Endothelial cell of umbilical vein (primary cell): ENCODE results near the gene RABL6. TPM values are rescaled to one million over a fixed set of nuclear protein-coding genes. Genes with fewer than 3 reads are reported as not detected.

ENCODE experiments used
- BruUV-seq: library from RNA; stranded (reverse); fragments of 400-500 nt; replicated peaks from 2 replicates; lab custom pipeline; 2021; lab: Mats Ljungman, UMichigan
- CTCF ChIA-PET: fragments of 300-600, 350-600 bp; sonication (Branson Sonifier 250); formaldehyde crosslinking; loops from one replicate; lab custom pipeline; 2021; ENCODE audit warnings: antibody characterized with exemption, inconsistent platforms; lab: Charles Lee
- POLR2A ChIA-PET: fragments of 300-600, 350-600 bp; sonication (Branson Sonifier 250); formaldehyde crosslinking; loops from one replicate; lab custom pipeline; 2021; ENCODE audit warnings: antibody characterized with exemption, inconsistent platforms; lab: Charles Lee
- DNase-seq: peaks from one replicate; pipeline ENCODE4 v3.0.0-alpha.2; 2011; ENCODE audit warnings: low read depth, low spot score
- FAIRE-seq: peaks from 2 replicates; lab custom pipeline; 2011; peaks lifted over from hg19 to GRCh38; lab: Jason Lieb, UNC
- H2AFZ ChIP-seq: 2 replicates; pipeline ENCODE4 v1.6.0; 2012; ENCODE audit warnings: low read depth, low read length, control low read depth, inconsistent platforms
- H3K27ac ChIP-seq: 2 replicates; pipeline ENCODE4 v1.5.1; 2011; ENCODE audit warnings: low read depth, mild to moderate bottlenecking, control low read depth, low read length, moderate library complexity; ENCODE audit not compliant: insufficient read depth
- H3K27me3 ChIP-seq, 2 experiments: 2 replicates each; pipeline versions ENCODE4 v1.6.0 to v1.6.1; 2011; ENCODE audit warnings: low read length in 2 of 2, mixed read lengths in 1 of 2; ENCODE audit not compliant: control insufficient read depth in 2 of 2, insufficient read depth in 2 of 2
- H3K36me3 ChIP-seq, 2 experiments: 2 replicates in 1 of 2; 3 replicates in 1 of 2; pipeline ENCODE4 v1.5.1; 2011; ENCODE audit warnings: low read length in 2 of 2, mild to moderate bottlenecking in 1 of 2, moderate library complexity in 1 of 2; ENCODE audit not compliant: control insufficient read depth in 2 of 2, insufficient read depth in 2 of 2; ENCODE audit errors: extremely low read depth in 1 of 2
- H3K4me1 ChIP-seq: 3 replicates; pipeline ENCODE4 v1.5.1; 2011; ENCODE audit warnings: mild to moderate bottlenecking, low read length; ENCODE audit not compliant: control insufficient read depth, insufficient read depth; ENCODE audit errors: extremely low read depth
- H3K4me2 ChIP-seq: 2 replicates; pipeline ENCODE4 v1.6.1; 2011; ENCODE audit warnings: low read length, control low read depth, mixed read lengths; ENCODE audit not compliant: insufficient read depth
- H3K4me3 ChIP-seq, 3 experiments: fragments of 200-600 bp in 1 of 3; sonication (generic), shearing (Covaris generic) in 1 of 3; replicated peaks in 1 of 3; 2 replicates each; pipeline ENCODE4 v1.5.1; 2011 to 2016; ENCODE audit warnings: control low read depth in 3 of 3, low read length in 3 of 3, mild to moderate bottlenecking in 2 of 3, inconsistent platforms in 1 of 3, low read depth in 1 of 3, moderate library complexity in 1 of 3; ENCODE audit not compliant: insufficient read depth in 1 of 3
- H3K79me2 ChIP-seq: 2 replicates; pipeline ENCODE4 v1.6.0; 2012; ENCODE audit warnings: low read length, inconsistent platforms; ENCODE audit not compliant: control insufficient read depth, insufficient read depth
- H3K9ac ChIP-seq: replicated peaks from 2 replicates; pipeline ENCODE3; 2011; ENCODE audit warnings: low read length, control low read depth; ENCODE audit not compliant: insufficient read depth; ENCODE audit errors: extremely low read depth
- H3K9me1 ChIP-seq: replicated peaks from 3 replicates; pipeline ENCODE4 v1.6.0; 2011; ENCODE audit warnings: mild to moderate bottlenecking, low read length; ENCODE audit not compliant: control insufficient read depth, insufficient read depth; ENCODE audit errors: extremely low read depth
- H3K9me3 ChIP-seq: replicated peaks from 2 replicates; pipeline ENCODE4 v1.5.1; 2012; ENCODE audit warnings: low read length, inconsistent platforms; ENCODE audit not compliant: control insufficient read depth, insufficient read depth
- H4K20me1 ChIP-seq: replicated peaks from 2 replicates; pipeline ENCODE3; 2011; ENCODE audit warnings: mild to moderate bottlenecking, low read length; ENCODE audit not compliant: control insufficient read depth, insufficient read depth; ENCODE audit errors: extremely low read depth
- EZH2 ChIP-seq: IDR thresholded peaks from 2 replicates; pipeline ENCODE4 v1.6.1; 2012; ENCODE audit warnings: borderline replicate concordance, low read depth, mild to moderate bottlenecking, moderate library complexity, low read length, inconsistent platforms; ENCODE audit not compliant: severe bottlenecking
- FOS ChIP-seq: IDR thresholded peaks from 2 replicates; pipeline ENCODE4 v1.6.1; 2011; ENCODE audit warnings: mild to moderate bottlenecking, low read length, moderate library complexity, borderline replicate concordance; ENCODE audit not compliant: insufficient read depth
- GATA2 ChIP-seq: IDR thresholded peaks from 2 replicates; pipeline ENCODE4 v1.7.0; 2011; ENCODE audit warnings: low read depth, mild to moderate bottlenecking, moderate library complexity, mixed read lengths, low read length; ENCODE audit not compliant: insufficient read length, insufficient read depth
- JUN ChIP-seq: IDR thresholded peaks from 2 replicates; pipeline ENCODE4 v1.6.1; 2011; ENCODE audit warnings: borderline replicate concordance, low read depth; ENCODE audit not compliant: insufficient read length, insufficient read depth
- MYC ChIP-seq: IDR thresholded peaks from one replicate; pipeline ENCODE4 v1.6.1; 2011; ENCODE audit warnings: mild to moderate bottlenecking, low read depth, low read length
- POLR2A ChIP-seq: IDR thresholded peaks from 2 replicates; pipeline ENCODE4 v1.6.1; 2012; ENCODE audit warnings: low read depth, mild to moderate bottlenecking, control low read depth, low read length
- POLR2AphosphoS5 ChIP-seq: IDR thresholded peaks from 2 replicates; pipeline ENCODE4 v1.6.1; 2012; ENCODE audit warnings: low read depth, mild to moderate bottlenecking, control low read depth, low read length, moderate library complexity; ENCODE audit not compliant: insufficient read depth
- dilution Hi-C: fragments of 300-500 bp; cut with MboI; formaldehyde crosslinking; loops from one replicate; pipeline ENCODE4 v1.15.0; 2019; ENCODE audit warnings: low sequenced_read_pairs; ENCODE audit not compliant: extremely low pct_ligation_motif_present
- intact Hi-C: fragments of 100-400 bp; cut with micrococcal nuclease; formaldehyde crosslinking; loops from one replicate; pipeline ENCODE4 v1.10.0; 2022
- polyA plus RNA-seq, 4 experiments: library from polyadenylated mRNA; depleted of rRNA in 3 of 4; stranded (reverse) in 3 of 4; unstranded in 1 of 4; fragments of >200 nt; gene quantifications; 2 replicates each; pipeline versions ENCODE4 v1.2.1 to v1.2.3, GENCODE V29; 2011 to 2012; ENCODE audit warnings: missing spikeins in 1 of 4
- total RNA-seq: library from RNA; stranded (reverse); gene quantifications from 2 replicates; pipeline ENCODE4 v1.2.3, GENCODE V29; 2021
- TF ChIP-seq, protein P1 (sequence below), 2 donors: IDR thresholded peaks; 1 replicate in 1 of 2; 2 replicates in 1 of 2; pipeline ENCODE4 v1.5.1; 2011; ENCODE audit warnings: low read length in 2 of 2, mild to moderate bottlenecking in 2 of 2, moderate library complexity in 2 of 2, control low read depth in 1 of 2, inconsistent platforms in 1 of 2, low read depth in 1 of 2; ENCODE audit not compliant: insufficient read depth in 1 of 2; ENCODE audit errors: extremely low read depth in 1 of 2
- TF ChIP-seq, protein P2 (sequence below): IDR thresholded peaks from 2 replicates; pipeline ENCODE4 v1.6.1; 2011; ENCODE audit not compliant: insufficient read depth, insufficient read length

Gene RABL6
- total and polyA plus RNA-seq, 2 donors (not counting 3 experiments of a cell fraction or from before 2014, with no cell fraction given) = 60.8 to 112 TPM

- no TSS peak for BruUV-seq
- dilution Hi-C loops = no loop called here
- no peak for TF ChIP-seq GATA2
- TF ChIP-seq POLR2A = no peak
- TF ChIP-seq POLR2AphosphoS5 = no peak
- TF ChIP-seq, protein P1, sequence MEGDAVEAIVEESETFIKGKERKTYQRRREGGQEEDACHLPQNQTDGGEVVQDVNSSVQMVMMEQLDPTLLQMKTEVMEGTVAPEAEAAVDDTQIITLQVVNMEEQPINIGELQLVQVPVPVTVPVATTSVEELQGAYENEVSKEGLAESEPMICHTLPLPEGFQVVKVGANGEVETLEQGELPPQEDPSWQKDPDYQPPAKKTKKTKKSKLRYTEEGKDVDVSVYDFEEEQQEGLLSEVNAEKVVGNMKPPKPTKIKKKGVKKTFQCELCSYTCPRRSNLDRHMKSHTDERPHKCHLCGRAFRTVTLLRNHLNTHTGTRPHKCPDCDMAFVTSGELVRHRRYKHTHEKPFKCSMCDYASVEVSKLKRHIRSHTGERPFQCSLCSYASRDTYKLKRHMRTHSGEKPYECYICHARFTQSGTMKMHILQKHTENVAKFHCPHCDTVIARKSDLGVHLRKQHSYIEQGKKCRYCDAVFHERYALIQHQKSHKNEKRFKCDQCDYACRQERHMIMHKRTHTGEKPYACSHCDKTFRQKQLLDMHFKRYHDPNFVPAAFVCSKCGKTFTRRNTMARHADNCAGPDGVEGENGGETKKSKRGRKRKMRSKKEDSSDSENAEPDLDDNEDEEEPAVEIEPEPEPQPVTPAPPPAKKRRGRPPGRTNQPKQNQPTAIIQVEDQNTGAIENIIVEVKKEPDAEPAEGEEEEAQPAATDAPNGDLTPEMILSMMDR (IDR thresholded peaks at IDR 0.05; ENCODE audit: extremely low read depth in 1 of 2, insufficient read depth in 1 of 2, low read depth in 1 of 2, low read length in 2 of 2) = no peak
- no peak for TF ChIP-seq MYC
- no peak for TF ChIP-seq JUN
- TF ChIP-seq, protein P2, sequence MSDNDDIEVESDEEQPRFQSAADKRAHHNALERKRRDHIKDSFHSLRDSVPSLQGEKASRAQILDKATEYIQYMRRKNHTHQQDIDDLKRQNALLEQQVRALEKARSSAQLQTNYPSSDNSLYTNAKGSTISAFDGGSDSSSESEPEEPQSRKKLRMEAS = no peak
- no peak for TF ChIP-seq EZH2
- TF ChIP-seq FOS = no peak
- Histone ChIP-seq H4K20me1 (no peaks in the 10 kb centered on the region), H3K27ac (no peak overlapping the region), H3K79me2 (no peaks in the 10 kb centered on the region), H3K27me3 (peaks cover 4 to 10% of the 10 kb centered on the region in 2 experiments), H3K9me1 (no peaks in the 10 kb centered on the region), H3K9ac (no peak overlapping the region), H3K4me3 (no peak overlapping the region), H2AFZ (no peak overlapping the region), H3K4me2 (no peak overlapping the region), H3K36me3 (no peaks in the 10 kb centered on the region), H3K9me3 (no peaks in the 10 kb centered on the region), H3K4me1 (peaks cover 10% of the 10 kb centered on the region)
- no peak for FAIRE-seq
- no peak for DNase-seq
- ChIA-PET POLR2A (no interaction called here), CTCF (no interaction called here)
- intact Hi-C loops = no loop called here
Observed at GRCh38 chr9:136850866-136851775, 43.4 kb downstream of the RABL6 start.
